Right cardiac atrium (tissue), 5 donors: ENCODE results near the gene HK3. TPM values are rescaled to one million over a fixed set of nuclear protein-coding genes. Genes with fewer than 3 reads are reported as not detected.

ENCODE experiments used
- ATAC-seq, 2 donors: fragments of 200-7000 bp; cut with Tn5 transposase; one replicate each; pipeline versions ENCODE4 v1.8.0 to v1.9.1; 2020; ENCODE audit warnings: moderate library complexity in 2 of 2, mild to moderate bottlenecking in 1 of 2
- DNase-seq, 3 donors: peaks; one replicate each; pipeline ENCODE4 v3.0.0-alpha.2; 2020
- H3K27ac ChIP-seq: one replicate; pipeline ENCODE4 v1.5.1; 2013; ENCODE audit warnings: mild to moderate bottlenecking, low read length, control low read depth, moderate library complexity
- H3K27me3 ChIP-seq: one replicate; pipeline ENCODE4 v1.6.1; 2013; ENCODE audit not compliant: control insufficient read depth, insufficient read depth
- H3K4me1 ChIP-seq: one replicate; pipeline ENCODE4 v1.6.1; 2013; ENCODE audit warnings: low read length; ENCODE audit not compliant: control insufficient read depth, insufficient read depth
- H3K4me3 ChIP-seq: one replicate; pipeline ENCODE4 v1.5.1; 2013; ENCODE audit warnings: low read length, control low read depth
- H3K9me3 ChIP-seq: one replicate; pipeline ENCODE4 v1.6.1; 2013; ENCODE audit warnings: low read length; ENCODE audit not compliant: control insufficient read depth
- WGBS: extraction: QIAGEN DNeasy Blood & Tissue Kit; methylation state at CpG from one replicate; pipeline ENCODE4 v1.1.7; 2013; 5-methylcytosine and 5-hydroxymethylcytosine counted together
- intact Hi-C, 4 donors: fragments of 100-400 bp; cut with DNase I; formaldehyde crosslinking; loops; one replicate each; pipeline versions ENCODE4 v1.11.0 to v1.14.0; 2022 to 2023
- polyA plus RNA-seq: library from polyadenylated mRNA; stranded (reverse); fragments of 200-250 nt; gene quantifications from one replicate; pipeline ENCODE4 v1.2.3, GENCODE V29; 2013
- total RNA-seq, 4 donors: library from RNA; stranded (reverse); fragmentation: NEBNext Ultra II Directional; extraction: Animal tissue kit (Norgen Biotek cat#: 25700); gene quantifications; one replicate each; pipeline ENCODE4 v1.2.1, GENCODE V29; 2021
- donor health status: healthy with polysubstance abuse.
- donor health status: DM: no; HTN: yes; CAD: no.
- donor health status: DM: no; HTN: no; CAD: no.
- donor health status: DM: no; HTN: yes; CAD: no; lungs with severe emphysema.
- donor health status: DM: yes; HTN: yes; CAD: no.

HK3 gene
- total and polyA plus RNA-seq, 5 donors = 8.3 to 15.4 (median 11.6) TPM

DNA sequence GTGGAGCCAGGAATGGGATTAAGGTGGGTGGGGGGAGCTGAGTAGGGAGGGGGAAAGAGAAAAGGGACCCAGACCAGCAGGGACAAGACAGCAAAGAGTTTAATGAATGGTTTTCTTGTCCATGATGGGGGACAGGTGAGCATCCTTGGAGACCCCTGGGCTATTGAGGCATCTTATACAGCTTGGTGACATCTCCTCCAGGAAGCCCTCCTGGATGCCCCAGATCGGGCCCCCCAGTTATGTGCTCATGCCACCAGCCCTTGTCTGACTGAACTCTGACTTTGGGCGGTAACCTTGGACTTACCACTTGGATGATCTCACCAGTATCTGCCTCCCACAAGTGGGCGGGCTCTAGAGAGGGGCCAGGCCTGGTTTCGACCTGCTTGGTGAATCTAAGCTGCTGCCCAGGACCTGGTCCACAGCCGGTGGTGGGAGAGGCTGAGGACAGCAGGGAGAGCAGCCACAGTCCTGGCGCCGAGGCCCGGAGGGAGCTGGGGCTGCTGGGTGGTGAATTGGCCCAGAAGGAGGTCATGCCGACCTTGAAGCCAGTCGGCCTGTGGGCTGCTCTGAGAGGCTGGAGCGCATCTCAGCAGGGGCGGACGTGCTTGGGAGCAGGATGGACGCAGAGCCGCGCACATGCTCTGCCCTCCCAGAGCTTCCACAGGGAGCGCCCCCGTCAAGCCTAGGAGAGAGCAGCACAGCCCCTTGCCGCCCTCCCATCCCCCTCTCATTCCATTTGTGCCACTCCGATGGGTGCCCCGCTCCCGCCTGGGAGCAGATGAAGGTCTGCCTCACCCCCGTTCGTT lies 52.6 kb downstream of the HK3 start:
- no peaks in the 10 kb centered on the region for H3K27me3 ChIP-seq
- ATAC-seq (no peak), DNase-seq (peak in 1 of 3 donors; percentile 45)
- no peak overlapping the region for H3K4me3 ChIP-seq
- H3K27ac ChIP-seq = no peak overlapping the region
- WGBS = 36% methylated on average over 24 of the region's 24 CpGs
- H3K9me3 ChIP-seq = no peaks in the 10 kb centered on the region
- H3K4me1 ChIP-seq = no peaks in the 10 kb centered on the region
- intact Hi-C loops = no loop called here

DNA sequence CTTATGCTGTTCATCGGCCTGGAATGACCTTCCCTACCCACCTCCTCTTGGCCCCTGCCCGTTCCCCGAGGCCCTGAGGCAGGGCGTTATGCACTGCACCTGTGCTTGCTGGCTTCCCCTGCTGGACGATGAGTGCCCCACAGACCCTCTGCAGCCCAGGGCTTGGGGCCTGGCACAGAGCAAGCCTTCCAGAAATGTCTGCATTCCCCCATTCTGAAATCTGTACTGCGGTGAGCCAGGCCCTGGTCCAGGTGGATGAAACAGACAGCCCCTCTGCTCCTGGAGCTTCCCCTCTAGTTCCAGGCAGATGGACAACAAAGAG lies 53.8 kb downstream of the HK3 start:
- Histone ChIP-seq H3K27me3 (no peaks in the 10 kb centered on the region), H3K4me3 (no peak overlapping the region), H3K4me1 (no peaks in the 10 kb centered on the region), H3K27ac (no peak overlapping the region), H3K9me3 (no peaks in the 10 kb centered on the region)
- intact Hi-C loops = no loop called here
- ATAC-seq = no peak
- WGBS = 54% methylated on average over 6 of the region's 6 CpGs
- no peak for DNase-seq

DNA sequence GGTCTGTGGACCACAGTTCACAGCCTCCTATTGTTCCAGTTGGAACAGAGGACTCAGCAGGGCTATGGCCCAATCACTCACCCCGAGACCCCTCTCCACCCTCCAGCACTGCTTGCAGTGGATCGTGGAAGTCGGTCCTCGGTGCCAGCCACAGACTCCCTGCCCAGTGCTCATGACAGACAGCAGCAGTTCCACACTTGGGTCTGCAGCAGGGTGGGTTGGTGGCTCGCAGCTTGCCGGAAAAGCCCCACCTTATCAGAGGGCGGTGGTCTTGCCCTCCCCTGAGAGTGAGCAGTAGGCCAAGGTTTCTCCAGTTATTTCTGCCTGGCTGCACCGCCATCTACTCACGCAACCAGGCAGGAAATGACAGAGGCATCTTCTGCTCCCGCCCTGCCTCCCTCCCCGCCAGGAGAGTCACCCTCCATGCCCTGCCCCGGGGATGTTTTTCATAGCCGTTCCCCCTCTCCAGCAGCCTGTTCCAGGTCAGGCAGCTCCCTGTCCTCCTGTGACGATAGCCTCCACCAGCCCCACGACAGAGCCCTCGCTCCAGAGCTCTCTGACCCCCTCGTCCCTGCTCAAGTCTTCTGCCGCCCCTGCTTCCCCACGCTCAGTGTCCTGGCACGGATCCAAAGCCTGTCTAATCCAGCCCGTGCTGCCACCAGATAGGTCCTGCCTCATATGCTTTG lies 54.3 kb downstream of the HK3 start:
- DNase-seq = peak in 1 of 3 donors; percentile 26
- Histone ChIP-seq H3K4me1 (no peaks in the 10 kb centered on the region), H3K9me3 (no peaks in the 10 kb centered on the region), H3K27me3 (no peaks in the 10 kb centered on the region), H3K4me3 (no peak overlapping the region), H3K27ac (no peak overlapping the region)
- WGBS = 42% methylated on average over 21 of the region's 21 CpGs
- no peak for ATAC-seq
- intact Hi-C loops = no loop called here

DNA sequence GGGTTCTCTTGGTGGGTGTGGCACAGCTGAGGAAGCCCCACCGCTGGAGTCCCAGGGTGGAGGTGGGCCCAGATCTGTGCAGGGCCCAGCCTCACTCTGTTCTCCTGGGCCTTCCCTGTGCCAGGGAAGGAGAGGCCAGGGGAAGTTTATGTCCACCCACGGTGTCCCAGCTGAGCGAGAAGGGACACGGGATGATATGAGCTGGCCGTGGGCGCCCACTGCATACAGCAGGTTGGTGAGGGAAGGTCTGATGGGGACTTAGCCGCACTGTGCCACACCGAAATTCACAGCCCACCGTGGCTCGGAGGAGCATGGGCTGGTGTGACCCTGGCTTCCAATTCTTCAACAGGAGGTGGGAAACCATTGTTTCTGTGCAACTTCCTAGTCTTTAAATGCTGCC lies 54.9 kb downstream of the HK3 start:
- H3K27me3 ChIP-seq = no peaks in the 10 kb centered on the region
- WGBS = 77% methylated on average over 10 of the region's 10 CpGs
- H3K9me3 ChIP-seq = no peaks in the 10 kb centered on the region
- H3K4me3 ChIP-seq = no peak overlapping the region
- no peak overlapping the region for H3K27ac ChIP-seq
- peak in 1 of 3 donors; percentile 10 for DNase-seq
- no peaks in the 10 kb centered on the region for H3K4me1 ChIP-seq
- intact Hi-C loops = no loop called here
- no peak for ATAC-seq

GRCh38 chr5:176843673-176844072 lies 55.5 kb downstream of the HK3 start:
- Histone ChIP-seq H3K4me1 (no peaks in the 10 kb centered on the region), H3K9me3 (no peaks in the 10 kb centered on the region), H3K27me3 (no peaks in the 10 kb centered on the region), H3K27ac (no peak overlapping the region), H3K4me3 (no peak overlapping the region)
- intact Hi-C loops = no loop called here
- DNase-seq (peak in 1 of 3 donors; percentile 11), ATAC-seq (no peak)
- 46% methylated on average over 21 of the region's 21 CpGs for WGBS

- ATAC-seq (peak; percentile 91 to 94), DNase-seq (peak; percentile 94 to 97 (median 97))
- no peaks in the 10 kb centered on the region for H3K27me3 ChIP-seq
- intact Hi-C loops = no loop called here
- no peaks in the 10 kb centered on the region for H3K9me3 ChIP-seq
- H3K4me1 ChIP-seq = no peaks in the 10 kb centered on the region
- H3K4me3 ChIP-seq = no peak overlapping the region
- 17% methylated on average over 16 of the region's 16 CpGs for WGBS
- H3K27ac ChIP-seq = no peak overlapping the region
Measured at GRCh38 chr5:176837707-176838115, 61.4 kb downstream of the HK3 start.

DNA sequence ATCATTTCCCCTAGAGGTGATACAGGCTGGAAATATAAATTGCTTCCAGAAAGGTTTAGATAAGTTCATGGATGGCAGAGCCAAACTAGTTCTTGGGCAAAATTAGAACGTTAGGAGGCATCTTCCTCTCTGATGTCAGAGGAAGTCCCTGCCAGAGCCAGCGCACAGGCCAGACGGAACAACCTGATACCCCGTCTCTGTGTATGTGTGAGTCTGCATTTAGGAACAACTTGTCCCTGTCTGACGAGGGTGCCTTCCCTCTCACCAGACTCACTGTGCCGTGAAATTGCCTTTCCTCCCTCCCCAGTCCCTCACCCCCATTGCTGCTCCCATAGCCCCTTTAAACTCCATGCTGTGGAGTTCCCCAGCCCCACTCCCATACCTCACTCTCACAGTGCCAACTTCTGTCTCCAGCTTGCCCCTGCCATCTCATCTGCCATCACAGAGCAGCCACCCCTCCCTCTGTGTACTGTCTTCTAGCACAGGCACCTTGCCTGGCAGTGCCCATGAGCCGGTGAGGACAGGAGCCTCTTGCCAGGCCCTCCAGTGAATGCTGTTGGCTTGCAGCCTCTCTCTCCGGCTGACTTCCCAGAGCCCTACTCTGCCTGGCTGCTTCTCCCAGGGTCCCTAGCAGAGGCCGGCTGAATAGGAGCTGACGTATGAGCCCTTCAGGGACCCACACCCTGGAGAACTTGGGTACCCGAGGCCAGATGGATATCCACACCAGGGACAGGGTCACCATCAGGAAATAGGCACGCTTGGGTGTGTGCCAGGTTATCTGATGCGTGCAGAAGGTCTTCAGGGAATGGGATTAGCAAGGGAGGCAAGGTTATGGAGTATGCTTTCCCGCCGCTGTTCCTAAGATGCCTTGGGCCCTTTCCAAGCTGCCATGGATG lies 62.1 kb downstream of the HK3 start:
- H3K4me1 ChIP-seq = no peaks in the 10 kb centered on the region
- 62% methylated on average over 15 of the region's 15 CpGs for WGBS
- intact Hi-C loops = no loop called here
- DNase-seq = peak in 1 of 3 donors; percentile 7
- H3K27me3 ChIP-seq = no peaks in the 10 kb centered on the region
- no peak overlapping the region for H3K27ac ChIP-seq
- H3K4me3 ChIP-seq = no peak overlapping the region
- ATAC-seq = no peak
- no peaks in the 10 kb centered on the region for H3K9me3 ChIP-seq

- no peaks in the 10 kb centered on the region for H3K9me3 ChIP-seq
- DNase-seq = no peak
- H3K27ac ChIP-seq = no peak overlapping the region
- WGBS = 55% methylated on average over 3 of the region's 3 CpGs
- ATAC-seq = no peak
- intact Hi-C loops = no loop called here
- no peaks in the 10 kb centered on the region for H3K27me3 ChIP-seq
- H3K4me3 ChIP-seq = no peak overlapping the region
- no peaks in the 10 kb centered on the region for H3K4me1 ChIP-seq
Measured at GRCh38 chr5:176835918-176836317, 63.2 kb downstream of the HK3 start.

GRCh38 chr5:176833286-176833685 lies 65.9 kb downstream of the HK3 start:
- 84% methylated on average over 4 of the region's 4 CpGs for WGBS
- intact Hi-C loops = no loop called here

DNA sequence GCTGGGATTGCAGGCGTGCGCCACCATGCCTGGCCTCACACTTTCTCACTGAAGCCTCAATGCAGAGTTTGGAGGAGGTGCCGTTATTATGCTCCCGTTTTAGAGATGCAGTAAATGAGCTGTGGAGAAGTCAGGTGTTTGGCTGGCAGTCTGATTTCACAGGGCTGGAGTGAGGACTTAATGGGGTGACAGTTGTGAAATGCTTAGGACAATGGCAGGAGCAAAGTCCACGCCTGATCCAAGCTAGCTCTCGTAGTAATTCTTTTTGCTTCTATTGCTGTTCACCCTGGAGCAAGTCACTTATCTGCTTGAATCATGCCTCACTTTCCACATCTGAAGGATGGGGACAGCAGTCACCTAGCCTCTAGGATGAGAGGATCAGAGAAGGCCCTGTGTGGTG lies 67.0 kb downstream of the HK3 start:
- WGBS = 87% methylated on average over 6 of the region's 6 CpGs
- Histone ChIP-seq H3K4me1 (no peaks in the 10 kb centered on the region), H3K27me3 (no peaks in the 10 kb centered on the region), H3K27ac (no peak overlapping the region), H3K9me3 (no peaks in the 10 kb centered on the region), H3K4me3 (no peak overlapping the region)
- DNase-seq = no peak
- intact Hi-C loops = no loop called here
- no peak for ATAC-seq

More at GRCh38 chr5:176833286-176833685, 65.9 kb downstream of the HK3 start:
- Histone ChIP-seq H3K27me3 (no peaks in the 10 kb centered on the region), H3K4me1 (no peaks in the 10 kb centered on the region), H3K9me3 (no peaks in the 10 kb centered on the region), H3K27ac (no peak overlapping the region), H3K4me3 (no peak overlapping the region)
- no peak for ATAC-seq
- DNase-seq = no peak

GRCh38 chr5:176831425-176831824 lies 67.7 kb downstream of the HK3 start:
- H3K4me1 ChIP-seq = no peaks in the 10 kb centered on the region
- H3K4me3 ChIP-seq = no peak overlapping the region
- 71% methylated on average over 8 of the region's 8 CpGs for WGBS
- DNase-seq (peak in 1 of 3 donors; percentile 16), ATAC-seq (no peak)
- no peak overlapping the region for H3K27ac ChIP-seq
- intact Hi-C loops = no loop called here
- no peaks in the 10 kb centered on the region for H3K9me3 ChIP-seq
- H3K27me3 ChIP-seq = no peaks in the 10 kb centered on the region
